Measurements from ENCODE around the gene NRXN2.

- no peak for TF ChIP-seq GATA2 (IDR thresholded peaks at IDR 0.05; ENCODE audit: low read depth, low read length)
- TF ChIP-seq GATA3 (IDR thresholded peaks at IDR 0.05; ENCODE audit: low read depth, low read length): no peak
Measured at GRCh38 chr11:64592234-64592615, 130.8 kb downstream of the NRXN2 start.
